H1 (cell line): Measurements from ENCODE around the gene RNF187. TPM values are rescaled to one million over a fixed set of nuclear protein-coding genes. Genes with fewer than 3 reads are reported as not detected.

Experiments used
- CTCF ChIA-PET: fragments of 300-600 bp; sonication (Branson Sonifier 250); formaldehyde crosslinking; loops from one replicate; lab custom pipeline; 2021; ENCODE audit not compliant: partially characterized antibody; lab: Charles Lee
- POLR2A ChIA-PET: fragments of 300-600 bp; sonication (Branson Sonifier 250); formaldehyde crosslinking; loops from one replicate; lab custom pipeline; 2021; ENCODE audit warnings: inconsistent platforms; ENCODE audit not compliant: partially characterized antibody; lab: Charles Lee
- DNase-seq, 2 experiments: peaks; one replicate each; pipeline versions ENCODE4 v3.0.0 to v3.0.0-alpha.2; 2010 to 2022; ENCODE audit warnings: low spot score in 2 of 2, low read depth in 1 of 2, mixed read lengths in 1 of 2
- FAIRE-seq: peaks from 2 replicates; lab custom pipeline; 2011; peaks lifted over from hg19 to GRCh38; lab: Jason Lieb, UNC
- H2AFZ ChIP-seq: 2 replicates; pipeline ENCODE4 v1.8.1; 2012; ENCODE audit warnings: low read length, inconsistent platforms
- H2AK5ac ChIP-seq: 2 replicates; pipeline ENCODE4 v1.6.1; 2013; ENCODE audit warnings: low read depth, low read length
- H2BK120ac ChIP-seq: replicated peaks from 2 replicates; pipeline ENCODE3; 2013; ENCODE audit warnings: low read depth, low read length, inconsistent platforms
- H2BK12ac ChIP-seq: 2 replicates; pipeline ENCODE4 v1.6.1; 2013; ENCODE audit warnings: low read depth, low read length
- H2BK15ac ChIP-seq: 2 replicates; pipeline ENCODE4 v1.6.1; 2013; ENCODE audit warnings: low read length
- H2BK20ac ChIP-seq: 2 replicates; pipeline ENCODE4 v1.6.1; 2013; ENCODE audit warnings: low read length
- H2BK5ac ChIP-seq: 2 replicates; pipeline ENCODE4 v1.6.1; 2013; ENCODE audit warnings: low read depth, low read length
- H3K14ac ChIP-seq: 2 replicates; pipeline ENCODE4 v1.6.1; 2013; ENCODE audit warnings: inconsistent platforms; ENCODE audit not compliant: insufficient read length
- H3K18ac ChIP-seq: 2 replicates; pipeline ENCODE4 v1.6.1; 2013; ENCODE audit warnings: low read length; ENCODE audit errors: extremely low read depth
- H3K23ac ChIP-seq: 2 replicates; pipeline ENCODE4 v1.6.1; 2013; ENCODE audit warnings: inconsistent platforms; ENCODE audit not compliant: insufficient read length
- H3K23me2 ChIP-seq: 2 replicates; pipeline ENCODE4 v1.6.1; 2013; ENCODE audit warnings: low read depth, low read length
- H3K27ac ChIP-seq: 2 replicates; pipeline ENCODE4 v1.6.1; 2011; ENCODE audit warnings: low read depth, low read length, inconsistent platforms
- H3K27me3 ChIP-seq, 4 experiments: replicated peaks in 1 of 4; 1 replicate in 1 of 4; 2 replicates in 3 of 4; pipeline versions ENCODE4 v1.6.1 to v1.8.1; 2011 to 2013; ENCODE audit warnings: low read length in 3 of 4, mild to moderate bottlenecking in 3 of 4, inconsistent platforms in 2 of 4, mixed read lengths in 2 of 4, moderate library complexity in 1 of 4; ENCODE audit not compliant: control insufficient read depth in 3 of 4, insufficient read depth in 3 of 4; ENCODE audit errors: extremely low read depth in 1 of 4
- H3K36me3 ChIP-seq, 4 experiments: 2 replicates each; pipeline versions ENCODE4 v1.6.1 to v1.8.1; 2011 to 2013; ENCODE audit warnings: mild to moderate bottlenecking in 4 of 4, low read length in 3 of 4, moderate library complexity in 2 of 4, control low read depth in 1 of 4, inconsistent platforms in 1 of 4; ENCODE audit not compliant: insufficient read depth in 4 of 4, control insufficient read depth in 2 of 4
- H3K4ac ChIP-seq: replicated peaks from 2 replicates; pipeline ENCODE3; 2013; ENCODE audit warnings: low read length, low read depth, mixed read lengths, inconsistent platforms; ENCODE audit not compliant: insufficient read length
- H3K4me1 ChIP-seq, 4 experiments: replicated peaks in 1 of 4; 1 replicate in 1 of 4; 2 replicates in 3 of 4; pipeline versions ENCODE4 v1.6.1 to v1.8.1; 2011 to 2013; ENCODE audit warnings: low read length in 3 of 4, inconsistent platforms in 2 of 4, mixed read lengths in 1 of 4; ENCODE audit not compliant: insufficient read depth in 4 of 4, control insufficient read depth in 3 of 4
- H3K4me2 ChIP-seq, 2 experiments: 2 replicates each; pipeline versions ENCODE4 v1.6.1 to v1.8.1; 2011 to 2013; ENCODE audit warnings: low read depth in 2 of 2, low read length in 2 of 2, control low read depth in 1 of 2, inconsistent platforms in 1 of 2, mild to moderate bottlenecking in 1 of 2; ENCODE audit not compliant: insufficient read depth in 1 of 2
- H3K4me3 ChIP-seq, 4 experiments: fragments of 200-600, 300-600 bp in 1 of 4; sonication (generic), shearing (Covaris generic), sonication (Bioruptor Twin) in 1 of 4; 2 replicates each; pipeline versions ENCODE4 v1.5.1 to v1.8.1; 2011 to 2016; ENCODE audit warnings: low read length in 4 of 4, low read depth in 3 of 4, control low read depth in 2 of 4, inconsistent platforms in 2 of 4, mild to moderate bottlenecking in 2 of 4, mixed read lengths in 1 of 4, moderate library complexity in 1 of 4; ENCODE audit not compliant: insufficient read depth in 2 of 4; ENCODE audit errors: extremely low read depth in 1 of 4
- H3K56ac ChIP-seq: replicated peaks from 2 replicates; pipeline ENCODE3; 2013; ENCODE audit warnings: low read depth, mild to moderate bottlenecking, mixed read lengths, low read length, inconsistent platforms; ENCODE audit not compliant: insufficient read length
- H3K79me1 ChIP-seq: 2 replicates; pipeline ENCODE4 v1.6.1; 2013; ENCODE audit warnings: low read depth, low read length, control low read depth
- H3K79me2 ChIP-seq, 2 experiments: 2 replicates each; pipeline versions ENCODE4 v1.6.1 to v1.8.1; 2012 to 2013; ENCODE audit warnings: low read length in 2 of 2, mild to moderate bottlenecking in 2 of 2, inconsistent platforms in 1 of 2; ENCODE audit not compliant: insufficient read depth in 2 of 2, control insufficient read depth in 1 of 2
- H3K9ac ChIP-seq, 4 experiments: replicated peaks in 1 of 4; 1 replicate in 1 of 4; 2 replicates in 3 of 4; pipeline versions ENCODE4 v1.6.1 to v1.8.1; 2011 to 2013; ENCODE audit warnings: low read depth in 3 of 4, low read length in 3 of 4, control low read depth in 2 of 4, mild to moderate bottlenecking in 2 of 4, moderate library complexity in 2 of 4, inconsistent platforms in 1 of 4; ENCODE audit errors: extremely low read depth in 1 of 4
- H3K9me3 ChIP-seq, 2 experiments: 2 replicates each; pipeline versions ENCODE4 v1.6.1 to v1.8.1; 2012 to 2013; ENCODE audit warnings: mild to moderate bottlenecking in 2 of 2, moderate library complexity in 2 of 2, control low read depth in 1 of 2, inconsistent platforms in 1 of 2, low read depth in 1 of 2, low read length in 1 of 2, mixed read lengths in 1 of 2; ENCODE audit not compliant: insufficient read depth in 2 of 2
- H4K20me1 ChIP-seq, 2 experiments: replicated peaks in 1 of 2; 2 replicates each; pipeline versions ENCODE3 to v1.8.1; 2011 to 2013; ENCODE audit warnings: inconsistent platforms in 2 of 2, low read length in 2 of 2, mild to moderate bottlenecking in 1 of 2; ENCODE audit not compliant: insufficient read depth in 2 of 2, control insufficient read depth in 1 of 2
- H4K5ac ChIP-seq: 2 replicates; pipeline ENCODE4 v1.6.1; 2013; ENCODE audit warnings: low read length, low read depth, mixed read lengths, inconsistent platforms; ENCODE audit not compliant: insufficient read length
- H4K8ac ChIP-seq: 2 replicates; pipeline ENCODE4 v1.8.0; 2013; ENCODE audit warnings: mild to moderate bottlenecking, moderate library complexity, low read length, inconsistent platforms; ENCODE audit not compliant: insufficient read depth; ENCODE audit errors: extremely low read depth
- H4K91ac ChIP-seq: replicated peaks from 2 replicates; pipeline ENCODE3; 2013; ENCODE audit warnings: low read length, mixed read lengths, inconsistent platforms; ENCODE audit not compliant: insufficient read length
- CBX5 ChIP-seq: fragments of 300-800, 300-1000 bp; sonication (generic); IDR thresholded peaks from 2 replicates; pipeline ENCODE4 v1.7.1; 2016; ENCODE audit warnings: antibody characterized with exemption, low read length, low read depth
- CBX8 ChIP-seq: fragments of 300-800, 300-1000 bp; sonication (generic); IDR thresholded peaks from 2 replicates; pipeline ENCODE4 v1.7.1; 2016; ENCODE audit warnings: low read depth, low read length, borderline replicate concordance
- KDM4A ChIP-seq: IDR thresholded peaks from one replicate; pipeline ENCODE4 v1.7.1; 2012; ENCODE audit warnings: low read depth, mild to moderate bottlenecking, moderate library complexity, low read length, inconsistent platforms; ENCODE audit not compliant: severe bottlenecking
- MAX ChIP-seq: IDR thresholded peaks from 2 replicates; pipeline ENCODE4 v1.6.1; 2012; ENCODE audit warnings: inconsistent platforms
- SIN3A ChIP-seq, 2 experiments: IDR thresholded peaks in 1 of 2; conservative IDR thresholded peaks in 1 of 2; 2 replicates each; pipeline ENCODE4 v1.6.1; 2011 to 2012; ENCODE audit warnings: low read length in 2 of 2, improper control_type of control experiment in 1 of 2, low read depth in 1 of 2, mild to moderate bottlenecking in 1 of 2
- SIRT6 ChIP-seq: IDR thresholded peaks from one replicate; pipeline ENCODE4 v1.7.1; 2012; ENCODE audit warnings: low read length, inconsistent platforms
- SIX5 ChIP-seq: IDR thresholded peaks from 2 replicates; pipeline ENCODE4 v1.6.1; 2011; ENCODE audit warnings: mild to moderate bottlenecking, low read depth, low read length
- SP1 ChIP-seq: IDR thresholded peaks from 2 replicates; pipeline ENCODE4 v1.6.1; 2011; ENCODE audit warnings: low read depth, low read length
- TBP ChIP-seq: IDR thresholded peaks from 2 replicates; pipeline ENCODE4 v1.6.1; 2011; ENCODE audit warnings: low read depth, low read length, improper control_type of control experiment
- TCF12 ChIP-seq: IDR thresholded peaks from 2 replicates; pipeline ENCODE4 v1.6.1; 2011; ENCODE audit warnings: low read depth, mild to moderate bottlenecking, low read length
- WGBS, 2 experiments: shearing (Covaris generic) in 1 of 2; methylation state at CpG; one replicate each; pipeline versions ENCODE4 v1.1.6 to v1.1.7; 2013 to 2015; ENCODE audit warnings: low lambda C conversion rate in 2 of 2, mixed read lengths in 2 of 2, inconsistent platforms in 1 of 2, low coverage in 1 of 2, missing lambda C conversion rate in 1 of 2; ENCODE audit not compliant: insufficient replicate concordance in 2 of 2, insufficient coverage in 1 of 2, insufficient read length in 1 of 2; ENCODE audit errors: extremely low coverage in 1 of 2, missing lambda C conversion rate in 1 of 2; 5-methylcytosine and 5-hydroxymethylcytosine counted together
- polyA plus RNA-seq, 7 experiments: library from polyadenylated mRNA; depleted of rRNA in 3 of 7; stranded (reverse) in 5 of 7; unstranded in 2 of 7; fragments of >200 nt in 5 of 7; fragments of 200-250 nt in 2 of 7; gene quantifications; 1 replicate in 5 of 7; 2 replicates in 1 of 7; 4 replicates in 1 of 7; pipeline versions ENCODE4 v1.2.1 to v1.2.3, GENCODE V29; 2011 to 2013; ENCODE audit warnings: missing spikeins in 2 of 7, mixed read lengths in 2 of 7
- total RNA-seq: library from RNA; stranded (reverse); fragmentation: NEBNext Ultra II Directional; extraction: Animal tissue kit (Norgen Biotek cat#: 25700); gene quantifications from 2 replicates; pipeline ENCODE4 v1.2.1, GENCODE V29; 2021
- TF ChIP-seq, protein P1 (sequence below): IDR thresholded peaks from 2 replicates; pipeline ENCODE4 v1.6.1; 2011; ENCODE audit warnings: low read length, improper control_type of control experiment

The RNF187 gene
- total and polyA plus RNA-seq, 2 of the 8 experiments (the other 6 are each of a cell fraction or from before 2014, with no cell fraction given): 47.0 to 113 TPM

DNA sequence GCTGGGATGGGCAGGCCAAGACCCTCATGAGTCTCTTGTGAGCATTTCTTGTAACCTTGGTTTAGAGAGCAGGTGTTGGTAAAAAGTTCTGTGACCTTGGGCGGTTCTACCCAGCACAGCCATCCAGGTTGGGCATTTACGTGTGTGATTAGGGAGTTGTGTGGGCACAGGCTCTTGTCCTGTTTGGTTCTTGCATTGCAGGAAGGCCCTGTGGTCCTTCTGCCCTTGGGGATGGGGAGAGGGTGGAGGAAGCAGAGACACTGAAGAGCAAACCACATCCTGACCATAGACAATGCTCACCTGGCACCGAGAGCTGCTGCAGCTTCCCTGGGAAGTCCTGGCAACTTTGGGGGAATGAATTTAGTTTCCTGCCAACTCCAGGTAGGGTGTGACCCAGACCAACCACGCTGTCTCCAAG lies 25.6 kb downstream of the RNF187 start:
- Histone ChIP-seq H3K27me3 (peaks cover 0 to 48% (median 18%) of the 10 kb centered on the region in 4 experiments; a peak in 6 of 7 replicates), H2AFZ (no peak overlapping the region), H3K9me3 (peaks cover 7 to 8% of the 10 kb centered on the region in 2 experiments; a peak in 3 of 4 replicates), H4K8ac (no peak overlapping the region), H3K56ac (no peak overlapping the region), H3K79me1 (no peaks in the 10 kb centered on the region), H4K20me1 (peaks cover 0 to 2% of the 10 kb centered on the region in 2 experiments), H4K5ac (no peak overlapping the region), H3K4ac (no peak overlapping the region), H3K36me3 (no peaks in the 10 kb centered on the region), H3K4me3 (no peak overlapping the region), H2BK120ac (no peak overlapping the region), H3K4me2 (no peak overlapping the region), H3K79me2 (no peaks in the 10 kb centered on the region), H3K4me1 (no peaks in the 10 kb centered on the region), H4K91ac (no peak overlapping the region), H2BK5ac (no peak overlapping the region), H2BK20ac (no peak overlapping the region), H2BK15ac (no peak overlapping the region), H2AK5ac (no peak overlapping the region), H3K18ac (no peak overlapping the region), H3K9ac (no peak overlapping the region), H3K27ac (no peak overlapping the region), H2BK12ac (no peak overlapping the region), H3K14ac (no peak overlapping the region), H3K23me2 (no peaks in the 10 kb centered on the region), H3K23ac (no peak overlapping the region)
- ChIA-PET CTCF (interaction anchor here (1.0 to 9.2 kb wide), 5 partner anchors 9 to 133 kb away, joined by 3 to 66 read pairs (median 4); no protein-coding TSS in a partner anchor), POLR2A (interaction anchor here (2.6 kb wide), 1 partner anchor 55 kb away, joined by 9 read pairs; a partner anchor contains a TSS)
- DNase-seq: no peak
- no peak for FAIRE-seq
- WGBS, 2 experiments: 49% methylated on average over 4 of the region's 4 CpGs; no CpG with 5 or more reads in 1 of the 2 experiments
- no peak for TF ChIP-seq SIN3A (conservative IDR thresholded peaks at IDR 0.05 in 1 of 2, IDR thresholded peaks at IDR 0.05 in 1 of 2; ENCODE audit: low read depth in 1 of 2, low read length in 2 of 2)
- TF ChIP-seq MAX: no peak
- TF ChIP-seq SP1: no peak
- TF ChIP-seq, protein P1, sequence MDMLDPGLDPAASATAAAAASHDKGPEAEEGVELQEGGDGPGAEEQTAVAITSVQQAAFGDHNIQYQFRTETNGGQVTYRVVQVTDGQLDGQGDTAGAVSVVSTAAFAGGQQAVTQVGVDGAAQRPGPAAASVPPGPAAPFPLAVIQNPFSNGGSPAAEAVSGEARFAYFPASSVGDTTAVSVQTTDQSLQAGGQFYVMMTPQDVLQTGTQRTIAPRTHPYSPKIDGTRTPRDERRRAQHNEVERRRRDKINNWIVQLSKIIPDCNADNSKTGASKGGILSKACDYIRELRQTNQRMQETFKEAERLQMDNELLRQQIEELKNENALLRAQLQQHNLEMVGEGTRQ: no peak
- TF ChIP-seq CBX5: no peak
- no peak for TF ChIP-seq KDM4A
- no peak for TF ChIP-seq SIX5
- TF ChIP-seq TBP: no peak
- no peak for TF ChIP-seq TCF12
- TF ChIP-seq SIRT6: no peak
- TF ChIP-seq CBX8: no peak
